Right forelimb (tissue), 1 donor: ENCODE data around the gene TRIP10.

Experiments used
- DNase-seq: peaks from one replicate; pipeline ENCODE4 v3.0.0-alpha.2; 2018

Gene TRIP10

DNA sequence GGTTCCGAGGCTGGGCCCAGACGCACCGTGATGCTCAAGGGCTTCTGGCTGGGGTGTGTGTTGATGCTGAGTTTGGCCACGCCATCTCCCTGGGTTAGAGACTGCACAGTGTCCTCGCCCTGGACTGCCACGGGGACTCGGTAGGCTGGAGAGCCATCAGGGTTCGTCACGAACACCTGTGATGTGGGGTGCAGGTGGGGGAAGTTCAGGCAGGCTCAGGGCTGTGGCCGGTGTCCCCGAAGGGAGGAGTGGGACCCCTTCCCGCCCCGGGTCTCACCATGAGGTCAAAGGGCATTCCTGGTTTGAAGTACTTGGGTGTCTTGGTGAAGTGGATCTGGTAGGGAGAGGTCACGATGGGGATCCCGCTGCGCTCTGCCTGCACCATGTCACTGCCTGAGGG, 27.2 kb upstream of the TRIP10 start:
- DNase-seq, result no peak

GRCh38 chr19:6712692-6713670, 26.5 kb upstream of the TRIP10 start:
- no peak for DNase-seq

GRCh38 chr19:6713773-6714692, 25.4 kb upstream of the TRIP10 start:
- DNase-seq, result no peak

GRCh38 chr19:6714749-6715555, 24.5 kb upstream of the TRIP10 start:
- DNase-seq, result no peak

GRCh38 chr19:6716610-6716970, 22.9 kb upstream of the TRIP10 start:
- no peak for DNase-seq

DNA sequence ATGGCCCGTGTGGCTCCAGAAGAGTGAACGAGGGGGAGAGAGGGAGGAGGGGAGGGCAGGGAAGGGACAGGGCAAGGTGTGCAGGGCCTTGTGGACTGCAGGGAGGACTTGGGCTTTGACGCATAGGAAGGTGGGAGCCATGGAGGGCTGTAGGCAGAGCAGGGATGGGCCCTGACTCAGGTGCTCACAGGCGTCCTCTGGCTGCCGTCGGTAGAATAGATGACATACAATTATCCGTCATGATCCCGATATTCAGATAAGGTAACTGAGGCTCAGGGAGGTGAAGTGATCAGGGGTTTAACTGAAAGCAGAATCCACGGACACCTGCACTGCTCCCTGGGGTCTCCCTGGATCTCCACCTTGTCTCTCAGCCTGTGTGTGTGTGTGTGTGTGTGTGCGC, 22.4 kb upstream of the TRIP10 start:
- no peak for DNase-seq

GRCh38 chr19:6717441-6717971, 22.0 kb upstream of the TRIP10 start:
- DNase-seq, result no peak

DNA sequence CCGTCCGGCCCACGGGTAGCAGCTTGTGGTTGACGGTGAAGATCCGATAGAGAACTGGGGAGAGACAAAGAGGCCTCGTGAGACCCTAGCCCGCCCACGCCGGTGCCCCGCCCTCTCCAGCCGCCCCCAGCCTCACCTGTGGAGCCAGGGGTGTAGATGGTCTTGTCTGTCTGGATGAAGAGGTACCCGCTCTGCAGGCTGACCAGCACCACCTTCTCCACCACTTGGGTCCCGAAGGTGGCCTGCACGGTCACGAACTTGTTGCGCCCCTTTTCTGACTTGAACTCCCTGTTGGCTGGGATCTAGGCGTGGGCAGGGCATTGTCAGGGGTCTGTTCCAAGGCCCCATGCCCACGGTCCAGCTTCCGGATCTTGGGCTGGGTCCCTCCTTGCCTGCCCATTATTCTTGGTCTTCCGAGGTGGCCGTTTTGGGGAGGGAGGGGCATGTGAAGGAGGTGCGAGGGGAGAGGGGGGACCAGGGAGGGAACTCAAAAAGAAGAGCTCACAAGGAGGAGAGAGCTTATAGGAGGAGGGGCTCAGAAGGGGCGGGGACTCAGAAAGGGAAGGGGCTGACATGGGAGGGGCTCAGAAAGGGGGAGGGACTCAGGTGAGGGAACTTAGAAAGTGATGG, 21.3 kb upstream of the TRIP10 start:
- no peak for DNase-seq

DNA sequence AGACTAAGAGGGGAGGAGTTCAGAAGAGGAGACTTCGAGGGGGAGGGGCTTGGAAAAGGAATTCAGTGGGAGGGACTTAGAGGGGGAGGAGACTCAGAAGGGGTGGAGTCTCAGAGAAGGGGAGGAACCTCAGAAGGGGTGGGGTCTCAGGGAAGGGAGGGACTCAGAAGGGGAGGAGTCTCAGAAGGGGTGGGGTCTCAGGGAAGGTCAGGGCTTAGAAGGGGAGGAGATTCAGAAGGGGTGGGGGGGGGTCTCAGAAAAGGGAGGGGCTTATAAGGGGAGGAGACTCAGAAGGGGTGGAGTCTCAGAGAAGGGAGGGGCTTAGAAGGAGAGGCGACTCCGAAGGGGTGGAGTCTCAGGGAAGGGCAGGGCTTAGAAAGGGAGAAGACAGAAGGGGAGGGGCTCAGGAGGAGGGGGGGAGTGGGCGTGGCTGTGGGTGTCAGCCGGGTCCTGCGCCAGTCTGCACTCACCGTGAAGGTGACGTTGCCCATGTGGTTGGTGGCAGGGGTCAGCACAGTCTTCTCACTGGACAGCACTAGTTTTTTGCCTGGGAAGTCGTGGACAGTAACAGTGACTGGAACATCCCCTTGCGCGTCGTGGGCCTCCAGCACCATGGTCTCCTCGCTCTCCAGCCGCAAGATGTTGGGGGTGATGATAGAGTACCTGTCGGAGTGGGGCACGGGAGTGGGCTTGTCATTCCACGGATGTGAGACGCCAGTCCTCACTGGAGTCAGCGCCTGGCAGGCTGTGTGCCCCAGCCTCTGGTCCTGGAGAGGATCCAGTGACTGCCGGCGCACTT, 20.5 kb upstream of the TRIP10 start:
- no peak for DNase-seq

- DNase-seq, result no peak
Observed at GRCh38 chr19:6719540-6719861, 20.0 kb upstream of the TRIP10 start.

DNA sequence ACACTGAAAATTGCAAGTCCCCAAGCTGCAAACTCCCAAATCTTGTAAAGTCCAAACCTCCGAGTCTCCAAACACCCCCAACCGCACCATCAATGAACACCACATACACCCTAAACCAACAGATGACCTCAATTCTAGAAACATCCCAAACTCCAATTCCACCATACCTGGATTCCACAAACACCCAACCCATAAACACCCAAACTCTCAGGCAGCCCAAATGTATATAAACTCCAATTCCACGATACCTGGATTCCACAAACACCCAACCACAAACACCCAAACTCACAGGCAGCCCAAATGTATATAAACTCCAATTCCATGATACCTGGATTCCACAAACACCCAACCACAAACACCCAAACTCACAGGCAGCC, 19.5 kb upstream of the TRIP10 start:
- no peak for DNase-seq

GRCh38 chr19:6720369-6721137, 18.9 kb upstream of the TRIP10 start, which contains the start of gene C3:
Gene C3 (minus strand): TSS chr19:6720650. CDS start chr19:6720589, 61 bp downstream.
- DNase-seq, result no peak

- DNase-seq, result no peak
Observed at GRCh38 chr19:6721138-6721474, 18.4 kb upstream of the TRIP10 start.

DNA sequence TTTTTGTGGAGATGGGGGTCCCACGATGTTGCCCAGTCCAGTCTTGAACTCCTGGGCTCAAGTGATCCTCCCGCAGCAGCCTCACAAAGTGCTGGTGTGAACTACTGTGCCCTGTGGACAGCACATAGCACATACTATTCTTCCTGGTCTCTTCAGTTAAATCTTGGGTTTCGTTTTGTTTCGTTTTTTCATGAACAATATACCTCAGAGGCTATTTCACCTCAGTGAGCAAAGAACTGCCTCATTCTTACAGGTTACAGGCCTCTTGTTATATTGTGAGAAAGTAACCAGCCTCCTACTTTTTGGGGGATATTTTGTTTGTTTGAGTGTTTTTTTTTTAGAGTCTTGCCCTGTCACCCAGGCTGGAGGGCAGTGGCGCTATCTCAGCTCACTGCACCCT, 17.7 kb upstream of the TRIP10 start:
- no peak for DNase-seq

DNA sequence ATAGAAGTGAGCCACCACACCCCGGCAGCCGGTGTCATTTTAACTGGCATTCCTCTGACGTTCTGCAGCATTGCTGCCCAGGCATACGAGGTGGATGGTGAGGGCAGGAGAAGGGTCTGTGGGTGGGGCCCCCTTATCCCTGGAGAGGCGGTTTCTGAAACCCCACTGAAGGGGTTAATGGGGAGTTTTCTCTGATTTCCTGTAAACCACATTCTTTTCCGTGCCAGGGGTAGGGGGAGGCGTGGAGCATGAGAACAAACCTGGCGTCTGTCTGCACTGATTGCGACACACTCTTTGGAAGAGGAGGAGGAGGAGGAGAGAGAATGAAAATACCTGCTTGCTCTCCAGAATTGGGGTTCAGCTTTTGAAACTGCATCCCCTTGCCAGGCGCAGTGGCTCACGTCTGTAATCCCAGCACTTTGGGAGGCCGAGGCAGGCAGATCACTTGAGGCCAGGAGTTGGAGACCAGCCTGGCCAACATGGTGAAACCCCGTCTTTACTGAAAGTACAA, 16.3 kb upstream of the TRIP10 start:
- no peak for DNase-seq

- DNase-seq, result no peak
Observed at GRCh38 chr19:6723738-6724137, 15.7 kb upstream of the TRIP10 start.

- no peak for DNase-seq
Observed at GRCh38 chr19:6724631-6725492, 14.6 kb upstream of the TRIP10 start.

DNA sequence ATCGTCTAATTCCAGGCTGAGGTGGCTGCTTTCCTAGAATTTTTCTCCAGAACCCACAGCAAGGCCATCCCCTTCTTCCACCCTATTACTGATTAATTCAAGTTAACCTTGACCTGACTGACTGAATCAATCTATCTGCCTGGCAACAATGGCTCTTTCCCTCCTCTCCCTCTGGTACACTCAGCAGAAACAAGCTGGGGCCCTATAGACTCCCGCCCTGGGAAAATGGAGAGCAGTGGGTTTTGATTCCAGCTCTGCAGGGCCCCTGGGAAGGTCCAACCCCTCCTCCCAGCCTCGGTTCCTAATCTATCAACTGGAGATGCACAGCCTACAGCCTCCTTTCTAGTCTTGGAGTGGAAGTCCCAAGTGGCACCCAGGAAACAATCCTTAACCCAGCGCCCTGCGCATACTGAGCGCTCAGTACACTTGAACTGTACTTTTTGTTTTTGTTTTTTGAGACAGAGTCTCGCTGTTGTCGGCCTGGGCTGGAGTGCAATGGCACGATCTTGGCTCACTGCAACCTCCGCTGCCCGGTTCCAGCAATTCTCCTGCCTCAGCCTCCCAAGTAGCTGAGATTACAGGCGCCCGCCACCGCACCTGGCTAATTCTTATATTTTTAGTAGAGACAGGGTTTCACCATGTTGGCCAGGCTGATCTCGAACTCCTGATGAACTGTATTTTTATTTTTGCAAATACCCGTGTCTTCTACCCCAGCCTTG, 13.8 kb upstream of the TRIP10 start:
- no peak for DNase-seq

DNA sequence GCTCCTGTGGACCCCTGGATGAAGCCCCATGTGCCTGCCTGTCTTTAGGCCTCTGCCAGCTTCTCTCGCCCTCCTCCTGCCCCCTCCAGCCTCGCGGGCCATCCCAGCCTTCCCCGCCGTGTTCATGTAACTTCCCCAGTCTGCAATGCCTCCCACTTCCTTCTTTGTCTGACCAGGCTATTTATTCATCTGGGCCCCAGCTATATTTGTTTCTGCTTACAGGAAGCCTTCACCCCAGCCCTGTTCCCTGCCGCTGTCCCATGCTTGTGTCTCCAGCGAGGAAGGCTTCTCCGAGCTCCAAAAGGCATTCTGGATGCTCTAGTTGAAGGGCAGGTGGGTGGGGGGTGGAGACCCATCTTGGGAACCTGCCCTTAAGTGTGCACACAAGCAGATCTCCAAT, 11.1 kb upstream of the TRIP10 start:
- no peak for DNase-seq
